Erythroblast (primary cell): Measurements from ENCODE around the gene CDC6.

Experiments used
- DNase-seq, 2 experiments: peaks; one replicate each; lab custom pipeline; 2025; lab: John Stamatoyannopoulos, UW
- GATA1 ChIP-seq: IDR thresholded peaks from 2 replicates; pipeline ENCODE4 v1.6.1; 2011; ENCODE audit warnings: low read depth, mild to moderate bottlenecking, control low read depth, low read length, moderate library complexity
- POLR2A ChIP-seq: IDR thresholded peaks from 2 replicates; pipeline ENCODE4 v1.6.1; 2011; ENCODE audit warnings: mild to moderate bottlenecking, low read length

The CDC6 gene

DNA sequence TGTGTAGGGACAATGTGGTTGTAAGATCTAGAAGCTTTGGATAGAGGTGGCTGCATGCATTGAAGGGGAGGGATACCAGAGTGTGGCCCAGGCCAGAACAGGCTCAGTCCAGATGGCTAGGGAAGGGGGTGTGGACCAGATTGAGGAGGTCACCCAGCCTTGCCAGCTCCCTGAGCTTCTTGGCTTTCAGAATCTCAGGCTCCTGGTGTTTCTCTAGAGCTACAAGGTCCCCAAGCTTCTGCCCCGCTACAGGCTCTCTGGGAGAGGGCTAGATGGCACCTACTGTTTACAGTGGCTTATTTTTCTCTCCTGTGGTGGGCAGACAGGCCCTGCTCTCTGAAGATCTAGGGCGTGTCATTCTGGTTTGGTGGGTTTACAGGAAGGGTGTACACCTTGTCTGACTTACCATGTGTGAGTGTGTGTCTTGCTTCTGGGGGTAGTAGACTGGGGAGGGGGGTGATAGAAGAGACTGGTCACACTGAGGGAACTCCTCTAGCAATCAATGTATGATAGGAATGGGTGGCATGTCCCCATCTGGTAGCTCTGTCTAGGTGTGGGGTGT is 22.4 kb downstream of the CDC6 start:
- TF ChIP-seq GATA1, result no peak
- no peak for TF ChIP-seq POLR2A
- DNase-seq, result no peak

DNA sequence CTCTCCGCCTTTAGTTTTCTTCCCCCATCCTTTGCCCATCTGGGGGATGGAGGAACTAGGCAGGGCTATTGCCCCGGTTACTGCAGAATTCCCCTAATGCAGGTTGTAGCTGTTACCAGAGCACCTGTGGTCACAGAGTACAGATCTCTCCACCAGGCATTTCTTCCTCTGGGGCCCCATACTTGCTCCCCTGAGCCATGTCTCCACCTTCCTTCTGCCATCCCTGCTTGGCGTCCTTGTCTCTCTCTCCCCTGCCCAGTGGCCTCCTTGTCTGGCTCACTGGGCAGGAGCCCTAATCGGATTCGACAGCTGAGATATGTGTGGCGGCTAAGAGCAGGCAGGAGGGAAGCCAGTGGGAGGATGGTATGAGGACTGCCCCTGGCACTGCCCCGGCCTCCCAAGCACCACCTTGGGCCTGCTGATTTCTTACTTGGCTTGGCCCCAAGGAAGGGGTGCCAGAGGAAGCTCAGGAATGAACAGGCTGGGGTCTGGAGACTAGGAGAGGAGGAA is 23.3 kb downstream of the CDC6 start:
- no peak for DNase-seq
- no peak for TF ChIP-seq GATA1

- DNase-seq, result peak in 1 of 2 experiments; percentile 20
- no peak for TF ChIP-seq GATA1
- no peak for TF ChIP-seq POLR2A
These were observed 23.9 kb downstream of the CDC6 start for GRCh38 chr17:40311575-40311974.

GRCh38 chr17:40312131-40312731 is 24.6 kb downstream of the CDC6 start:
- DNase-seq, result no peak
- TF ChIP-seq GATA1 (no peak), POLR2A (no peak)

DNA sequence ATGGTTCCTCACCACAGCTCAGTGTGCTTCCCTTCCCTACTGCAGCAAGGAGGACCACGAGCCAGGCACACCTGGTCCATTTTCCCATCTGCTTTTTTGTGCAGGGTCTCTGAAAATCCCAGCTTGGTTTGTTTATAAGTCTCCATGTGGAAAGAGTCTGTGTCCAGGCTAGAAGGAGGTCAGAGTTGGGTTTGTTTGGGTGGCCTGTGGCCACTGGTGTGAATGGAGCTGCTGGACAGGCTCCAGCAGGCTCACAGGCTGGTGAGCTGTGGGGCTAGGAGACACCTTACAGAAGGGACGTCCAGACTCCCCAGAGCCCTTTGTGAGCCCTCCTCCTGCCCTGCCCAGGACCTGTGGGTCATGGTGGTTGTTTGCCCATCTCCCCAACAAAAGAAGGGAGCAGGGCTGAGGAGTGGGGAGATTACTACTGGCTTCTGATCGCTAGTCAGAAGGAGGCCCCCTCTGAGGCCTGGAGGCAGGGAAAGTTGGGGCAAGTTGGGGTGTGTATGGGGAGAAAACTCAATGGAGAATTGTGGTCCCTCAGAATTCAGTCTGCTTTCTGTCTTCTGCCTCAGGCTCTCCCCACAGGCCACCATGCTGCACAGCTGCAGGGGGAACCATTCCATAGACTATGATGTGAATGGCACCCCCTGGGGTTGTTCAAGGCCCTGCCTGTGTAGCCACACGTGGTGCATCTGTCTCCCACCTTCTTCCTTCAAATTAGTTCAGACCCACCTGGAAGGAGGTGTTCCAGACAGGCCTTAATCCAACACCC is 25.4 kb downstream of the CDC6 start:
- TF ChIP-seq GATA1 (no peak), POLR2A (no peak)
- DNase-seq, result no peak

- no peak for DNase-seq
- no peak for TF ChIP-seq GATA1
- TF ChIP-seq POLR2A, result no peak
These were observed 26.2 kb downstream of the CDC6 start for GRCh38 chr17:40313668-40314583.

GRCh38 chr17:40314584-40314956 is 26.9 kb downstream of the CDC6 start:
- peak; percentile 74 to 87 for DNase-seq

DNA sequence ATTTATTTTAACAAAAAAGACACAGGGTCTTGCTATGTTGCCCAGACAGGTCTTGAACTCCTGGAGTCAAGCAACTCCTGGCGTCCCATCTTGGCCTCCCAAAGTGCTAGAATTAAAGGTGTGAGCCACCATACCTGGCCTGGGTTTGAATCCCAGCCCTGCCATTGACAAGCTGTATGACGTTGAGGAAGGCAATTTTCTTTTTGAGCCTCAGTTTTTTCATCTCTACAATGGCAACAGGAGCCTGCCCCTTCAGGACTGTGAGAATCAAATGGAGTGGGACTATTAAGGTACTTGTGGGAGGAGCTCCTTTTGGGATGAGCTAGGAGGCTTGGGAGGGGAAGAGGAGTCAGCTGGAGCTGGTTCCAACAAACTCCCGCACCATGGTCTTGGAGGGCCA is 27.5 kb downstream of the CDC6 start:
- no peak for DNase-seq
- no peak for TF ChIP-seq GATA1
- no peak for TF ChIP-seq POLR2A

More at GRCh38 chr17:40314584-40314956, 26.9 kb downstream of the CDC6 start:
- TF ChIP-seq GATA1, result no peak
- TF ChIP-seq POLR2A, result no peak

DNA sequence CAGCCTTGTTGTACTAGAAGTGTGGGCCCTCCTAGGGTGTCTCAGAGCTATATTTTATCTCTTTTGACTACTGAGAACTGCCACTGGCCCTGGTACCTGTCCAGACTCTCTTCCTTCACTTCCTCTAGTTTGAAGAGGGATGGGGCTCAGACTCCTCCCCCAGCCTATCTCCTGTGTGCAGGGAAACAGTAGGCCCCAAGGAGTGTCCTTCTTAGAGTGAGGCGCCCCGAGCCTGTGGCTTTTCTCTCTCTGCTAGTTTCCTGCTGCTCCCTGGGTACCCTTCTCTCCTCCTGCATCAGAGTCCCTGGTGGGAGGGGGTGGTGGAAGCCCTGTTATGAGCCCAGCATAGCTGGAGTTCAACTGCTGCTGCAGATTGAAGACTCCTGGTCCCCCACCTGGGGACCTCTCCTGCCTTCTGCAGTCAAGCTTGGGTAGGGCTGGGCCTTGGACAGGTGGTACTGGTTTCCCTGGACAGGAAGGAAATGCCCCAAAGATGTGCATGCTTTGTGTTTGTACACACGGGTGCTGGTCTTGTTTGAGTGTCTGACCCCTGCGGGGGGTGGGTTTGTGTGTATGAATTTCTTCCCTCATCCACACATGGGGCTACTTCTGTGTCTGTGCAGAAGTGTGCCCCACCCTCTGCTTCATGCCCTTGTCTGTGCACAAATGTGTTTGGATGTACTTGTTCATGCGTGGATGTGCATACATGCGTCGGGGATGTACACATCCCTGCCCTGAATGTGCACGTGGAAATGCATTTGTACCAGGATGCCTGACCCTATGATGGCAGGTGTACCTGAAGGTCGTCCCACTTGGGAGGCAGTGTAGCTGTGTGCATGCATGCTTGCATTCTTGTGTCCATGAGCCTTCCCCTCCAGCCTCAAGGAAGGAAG is 28.2 kb downstream of the CDC6 start:
- TF ChIP-seq POLR2A, result no peak
- TF ChIP-seq GATA1, result no peak
- peak; percentile 58 to 65 for DNase-seq

GRCh38 chr17:40316571-40317344 is 29.1 kb downstream of the CDC6 start:
- no peak for DNase-seq
- TF ChIP-seq GATA1 (no peak), POLR2A (no peak)

GRCh38 chr17:40317345-40317873 is 29.7 kb downstream of the CDC6 start:
- DNase-seq, result peak; percentile 69 to 76
- TF ChIP-seq GATA1 (no peak), POLR2A (no peak)
